Ishikawa (cell line): ENCODE data around the gene SVIP.
A peak's percentile ranks its signal among the peaks of the same experiment; 100 is the strongest.

Source experiments
- CEBPB ChIP-seq: IDR thresholded peaks from 2 replicates; pipeline ENCODE4 v1.6.1; 2012
- CREB1 ChIP-seq: IDR thresholded peaks from 2 replicates; pipeline ENCODE4 v1.6.1; 2012; ENCODE audit warnings: low read depth
- EGR1 ChIP-seq: IDR thresholded peaks from 2 replicates; pipeline ENCODE4 v1.6.1; 2012
- EP300 ChIP-seq: IDR thresholded peaks from 2 replicates; pipeline ENCODE4 v1.6.1; 2012; ENCODE audit warnings: borderline replicate concordance
- FOXM1 ChIP-seq: IDR thresholded peaks from 2 replicates; pipeline ENCODE4 v1.6.1; 2012; ENCODE audit warnings: low read depth, borderline replicate concordance
- NFIC ChIP-seq: IDR thresholded peaks from 2 replicates; pipeline ENCODE4 v1.6.1; 2012
- RAD21 ChIP-seq: IDR thresholded peaks from 2 replicates; pipeline ENCODE4 v1.6.1; 2012; ENCODE audit warnings: low read depth
- TAF1 ChIP-seq: IDR thresholded peaks from 2 replicates; pipeline ENCODE4 v1.6.1; 2012; ENCODE audit warnings: low read depth, mild to moderate bottlenecking
- TCF12 ChIP-seq: IDR thresholded peaks from 2 replicates; pipeline ENCODE4 v1.6.1; 2012; ENCODE audit warnings: low read depth
- TEAD4 ChIP-seq: IDR thresholded peaks from 2 replicates; pipeline ENCODE4 v1.6.1; 2012
- YY1 ChIP-seq: IDR thresholded peaks from 2 replicates; pipeline ENCODE4 v1.6.1; 2012; ENCODE audit warnings: low read depth
- ZBTB7A ChIP-seq: IDR thresholded peaks from 2 replicates; pipeline ENCODE4 v1.6.1; 2012; ENCODE audit warnings: low read depth
- TF ChIP-seq, protein P1 (sequence below): IDR thresholded peaks from 2 replicates; pipeline ENCODE4 v1.6.1; 2012
- TF ChIP-seq, protein P2 (sequence below): IDR thresholded peaks from 2 replicates; pipeline ENCODE4 v1.6.1; 2012
- TF ChIP-seq, protein P3 (sequence below): IDR thresholded peaks from 2 replicates; pipeline ENCODE4 v1.6.1; 2012; ENCODE audit warnings: low read depth, mild to moderate bottlenecking

Gene SVIP, protein sequence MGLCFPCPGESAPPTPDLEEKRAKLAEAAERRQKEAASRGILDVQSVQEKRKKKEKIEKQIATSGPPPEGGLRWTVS

DNA sequence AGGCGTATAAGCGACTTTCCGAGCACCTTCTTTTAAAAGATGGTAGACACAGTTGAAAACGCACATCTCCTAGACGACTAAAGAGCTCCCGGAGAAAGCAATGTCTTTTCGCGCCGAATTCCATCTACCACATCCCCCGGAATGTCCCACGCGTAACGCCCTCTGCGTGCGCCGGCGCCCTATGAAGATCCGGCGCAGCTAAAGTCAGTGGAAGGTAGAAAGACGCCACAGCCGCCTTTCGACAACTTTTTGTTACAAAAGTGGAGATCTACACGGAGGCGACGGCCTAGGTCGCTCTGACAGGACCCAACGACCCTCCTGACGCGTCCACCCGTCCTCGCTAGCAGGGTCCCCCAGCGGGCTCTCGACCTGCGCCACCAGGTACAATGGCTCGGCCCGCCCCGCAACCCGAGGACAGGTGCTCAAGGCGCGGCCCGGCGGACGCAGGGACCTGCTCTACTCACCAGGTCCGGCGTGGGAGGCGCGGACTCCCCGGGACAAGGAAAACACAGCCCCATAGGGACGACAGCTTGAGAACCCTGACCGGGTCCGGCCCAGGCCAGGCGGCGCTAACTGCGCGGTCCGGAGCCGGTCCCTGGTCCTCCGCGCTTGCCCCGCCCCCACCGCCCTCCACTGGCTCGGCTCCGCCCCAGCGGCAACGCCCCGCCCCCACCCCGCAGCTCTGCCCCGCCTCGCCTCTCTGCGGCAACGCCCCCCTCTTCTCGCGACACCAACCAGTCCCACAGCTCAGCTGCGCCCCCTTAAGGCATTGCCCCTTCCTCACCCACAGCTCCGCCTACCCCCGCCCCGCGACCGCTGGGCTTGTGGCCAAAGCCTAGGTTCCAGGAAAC is at the start of gene SVIP:
TSS of gene SVIP (minus strand) at position 571 of the 851 bp plus-strand sequence. CDS start at position 518, 53 bp downstream.
- TF ChIP-seq TAF1 (peak; percentile 36; the same call in 1 of the 2 replicates), ZBTB7A (no peak), NFIC (peak; percentile 90), CEBPB (no peak), TEAD4 (peak; percentile 75), CREB1 (no peak), RAD21 (peak; percentile 37; the same call in 1 of the 2 replicates), TCF12 (no peak), EGR1 (no peak)
- TF ChIP-seq, protein P1, sequence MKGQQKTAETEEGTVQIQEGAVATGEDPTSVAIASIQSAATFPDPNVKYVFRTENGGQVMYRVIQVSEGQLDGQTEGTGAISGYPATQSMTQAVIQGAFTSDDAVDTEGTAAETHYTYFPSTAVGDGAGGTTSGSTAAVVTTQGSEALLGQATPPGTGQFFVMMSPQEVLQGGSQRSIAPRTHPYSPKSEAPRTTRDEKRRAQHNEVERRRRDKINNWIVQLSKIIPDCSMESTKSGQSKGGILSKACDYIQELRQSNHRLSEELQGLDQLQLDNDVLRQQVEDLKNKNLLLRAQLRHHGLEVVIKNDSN, result 0 out of 2 replicates have a peak, but pooled peaks have one; percentile 31
- TF ChIP-seq, protein P2, sequence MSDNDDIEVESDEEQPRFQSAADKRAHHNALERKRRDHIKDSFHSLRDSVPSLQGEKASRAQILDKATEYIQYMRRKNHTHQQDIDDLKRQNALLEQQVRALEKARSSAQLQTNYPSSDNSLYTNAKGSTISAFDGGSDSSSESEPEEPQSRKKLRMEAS, result peak; percentile 45
- TF ChIP-seq, protein P3, sequence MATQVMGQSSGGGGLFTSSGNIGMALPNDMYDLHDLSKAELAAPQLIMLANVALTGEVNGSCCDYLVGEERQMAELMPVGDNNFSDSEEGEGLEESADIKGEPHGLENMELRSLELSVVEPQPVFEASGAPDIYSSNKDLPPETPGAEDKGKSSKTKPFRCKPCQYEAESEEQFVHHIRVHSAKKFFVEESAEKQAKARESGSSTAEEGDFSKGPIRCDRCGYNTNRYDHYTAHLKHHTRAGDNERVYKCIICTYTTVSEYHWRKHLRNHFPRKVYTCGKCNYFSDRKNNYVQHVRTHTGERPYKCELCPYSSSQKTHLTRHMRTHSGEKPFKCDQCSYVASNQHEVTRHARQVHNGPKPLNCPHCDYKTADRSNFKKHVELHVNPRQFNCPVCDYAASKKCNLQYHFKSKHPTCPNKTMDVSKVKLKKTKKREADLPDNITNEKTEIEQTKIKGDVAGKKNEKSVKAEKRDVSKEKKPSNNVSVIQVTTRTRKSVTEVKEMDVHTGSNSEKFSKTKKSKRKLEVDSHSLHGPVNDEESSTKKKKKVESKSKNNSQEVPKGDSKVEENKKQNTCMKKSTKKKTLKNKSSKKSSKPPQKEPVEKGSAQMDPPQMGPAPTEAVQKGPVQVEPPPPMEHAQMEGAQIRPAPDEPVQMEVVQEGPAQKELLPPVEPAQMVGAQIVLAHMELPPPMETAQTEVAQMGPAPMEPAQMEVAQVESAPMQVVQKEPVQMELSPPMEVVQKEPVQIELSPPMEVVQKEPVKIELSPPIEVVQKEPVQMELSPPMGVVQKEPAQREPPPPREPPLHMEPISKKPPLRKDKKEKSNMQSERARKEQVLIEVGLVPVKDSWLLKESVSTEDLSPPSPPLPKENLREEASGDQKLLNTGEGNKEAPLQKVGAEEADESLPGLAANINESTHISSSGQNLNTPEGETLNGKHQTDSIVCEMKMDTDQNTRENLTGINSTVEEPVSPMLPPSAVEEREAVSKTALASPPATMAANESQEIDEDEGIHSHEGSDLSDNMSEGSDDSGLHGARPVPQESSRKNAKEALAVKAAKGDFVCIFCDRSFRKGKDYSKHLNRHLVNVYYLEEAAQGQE, result no peak

DNA sequence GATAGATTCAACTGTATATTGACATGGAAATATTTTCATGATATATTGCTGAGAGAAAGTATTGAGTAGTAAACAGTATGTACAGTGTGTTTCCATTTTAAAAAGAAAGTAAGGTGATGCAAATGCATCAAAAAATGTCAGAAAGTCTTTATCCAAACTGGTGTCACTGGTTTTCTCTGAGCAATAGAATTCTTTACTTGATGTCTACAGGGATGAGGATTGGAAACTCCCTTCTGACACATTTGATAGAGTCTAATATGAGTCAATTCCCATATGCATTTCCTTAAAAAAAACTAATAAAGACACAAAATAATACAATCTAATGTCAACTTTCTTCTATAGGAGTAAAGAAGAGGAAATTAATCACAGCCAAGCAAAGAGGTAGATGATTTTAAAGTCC is 49.0 kb upstream of the SVIP start:
- TF ChIP-seq YY1 (no peak), EP300 (no peak), TEAD4 (no peak), CREB1 (no peak), FOXM1 (no peak)
- TF ChIP-seq, protein P1, result no peak
- TF ChIP-seq, protein P3, result no peak

DNA sequence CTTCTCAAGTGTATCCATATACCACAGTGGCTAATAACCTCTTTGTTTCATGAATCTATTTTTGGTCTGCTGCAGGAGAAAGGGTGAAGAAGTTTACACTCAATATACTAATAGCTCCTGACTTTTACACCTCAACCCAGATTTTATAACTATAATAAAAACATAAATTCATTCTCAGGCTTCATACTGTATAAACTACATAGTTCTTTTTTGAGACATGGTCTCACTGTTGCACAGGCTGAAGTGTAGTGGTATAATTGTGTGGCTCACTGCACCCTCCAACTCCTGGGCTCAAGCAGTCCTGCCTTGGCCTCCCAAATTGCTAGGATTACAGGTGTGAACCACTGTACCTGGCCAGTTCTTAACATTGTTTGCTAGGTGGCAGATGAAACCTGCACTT is 48.4 kb upstream of the SVIP start:
- no peak for TF ChIP-seq NFIC
- TF ChIP-seq, protein P3, result no peak
- TF ChIP-seq FOXM1, result no peak
- TF ChIP-seq, protein P1, result no peak
- TF ChIP-seq TAF1, result no peak
- TF ChIP-seq CREB1, result no peak
- no peak for TF ChIP-seq TEAD4

DNA sequence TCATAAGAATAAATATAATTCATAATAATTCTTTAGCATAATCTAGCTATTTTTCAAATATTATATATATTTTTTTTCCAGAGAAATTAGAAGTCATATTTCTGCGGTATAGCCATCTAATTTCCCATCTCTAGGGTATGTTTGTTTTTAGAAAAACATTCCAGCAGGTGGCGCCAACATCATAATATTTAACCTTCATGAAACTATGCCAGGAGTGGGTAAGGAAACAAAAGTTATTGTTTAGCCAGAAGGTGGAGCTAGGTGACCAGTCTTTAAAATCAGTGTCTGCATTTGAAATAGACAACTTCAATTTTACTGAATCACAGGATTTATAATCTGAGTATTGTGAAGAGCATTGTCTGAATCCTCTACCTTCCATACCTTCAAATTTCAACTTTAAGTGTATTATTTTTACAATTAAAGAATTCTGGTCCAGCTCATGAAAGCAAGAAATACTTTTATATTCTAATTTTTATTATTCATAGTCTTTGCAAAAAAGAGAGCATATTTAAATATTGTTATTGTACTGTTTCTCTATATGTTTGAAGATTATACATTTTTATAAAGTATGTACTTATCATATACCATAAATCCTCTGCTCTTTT is 46.4 kb upstream of the SVIP start:
- peak; percentile 72 for TF ChIP-seq RAD21
- no peak for TF ChIP-seq EP300
- TF ChIP-seq TEAD4, result peak; percentile 30; the same call in 1 of the 2 replicates
